ES-I3 (cell line): ENCODE data around the gene CSDE1.
"Not testable (repeated sequence)": the region's sequence is repeated elsewhere in the genome, so short reads cannot be mapped to it uniquely, and the experiment has no call there.

Experiments
- H3K36me3 ChIP-seq: 2 replicates; pipeline ENCODE4 v1.6.1; 2013; ENCODE audit warnings: mild to moderate bottlenecking, low read length, control low read depth, moderate library complexity; ENCODE audit not compliant: insufficient read depth
- H3K4me1 ChIP-seq: 2 replicates; pipeline ENCODE4 v1.6.1; 2013; ENCODE audit warnings: mild to moderate bottlenecking, control low read depth, low read length; ENCODE audit not compliant: insufficient read depth
- H3K9ac ChIP-seq: 2 replicates; pipeline ENCODE4 v1.6.1; 2013; ENCODE audit warnings: low read depth, mild to moderate bottlenecking, low read length, moderate library complexity
- H3K9me3 ChIP-seq: 2 replicates; pipeline ENCODE4 v1.6.1; 2013; ENCODE audit warnings: mild to moderate bottlenecking, low read length, moderate library complexity; ENCODE audit not compliant: control insufficient read depth, insufficient read depth

Gene CSDE1

GRCh38 chr1:114757455-114758255 lies at the start of gene CSDE1:
TSS of gene CSDE1 (minus strand) at chr1:114757984. CDS start at chr1:114739890, 18,094 bp downstream.
- Histone ChIP-seq H3K9ac (peak within 1 kb of the TSS; percentile 100), H3K4me1 (peaks cover 26% of the 10 kb centered on the region), H3K36me3 (no peaks in the 10 kb centered on the region), H3K9me3 (no peaks in the 10 kb centered on the region)

DNA sequence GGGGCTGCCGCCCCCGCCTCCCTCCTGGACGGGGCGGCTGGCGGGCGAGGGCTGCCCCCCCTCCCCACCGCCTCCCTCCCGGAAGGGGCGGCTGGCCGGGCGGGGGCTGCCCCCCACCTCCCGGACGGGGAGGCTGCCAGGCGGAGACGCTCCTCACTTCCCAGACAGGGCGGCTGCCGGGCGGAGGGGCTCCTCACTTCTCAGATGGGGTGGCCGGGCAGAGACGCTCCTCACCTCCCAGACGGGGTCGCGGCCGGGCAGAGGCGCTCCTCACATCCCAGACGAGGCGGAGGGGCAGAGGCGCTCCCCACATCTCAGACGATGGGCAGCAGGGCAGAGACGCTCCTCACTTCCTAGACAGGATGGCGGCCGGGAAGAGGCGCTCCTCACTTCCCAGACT lies 46.7 kb upstream of the CSDE1 start:
- H3K9ac ChIP-seq, H3K36me3 ChIP-seq, H3K9me3 ChIP-seq, H3K4me1 ChIP-seq: not testable (repeated sequence)

GRCh38 chr1:114803001-114803400 lies 45.2 kb upstream of the CSDE1 start:
- Histone ChIP-seq H3K36me3 (no peaks in the 10 kb centered on the region), H3K4me1 (no peaks in the 10 kb centered on the region), H3K9ac (no peak overlapping the region), H3K9me3 (no peaks in the 10 kb centered on the region)

DNA sequence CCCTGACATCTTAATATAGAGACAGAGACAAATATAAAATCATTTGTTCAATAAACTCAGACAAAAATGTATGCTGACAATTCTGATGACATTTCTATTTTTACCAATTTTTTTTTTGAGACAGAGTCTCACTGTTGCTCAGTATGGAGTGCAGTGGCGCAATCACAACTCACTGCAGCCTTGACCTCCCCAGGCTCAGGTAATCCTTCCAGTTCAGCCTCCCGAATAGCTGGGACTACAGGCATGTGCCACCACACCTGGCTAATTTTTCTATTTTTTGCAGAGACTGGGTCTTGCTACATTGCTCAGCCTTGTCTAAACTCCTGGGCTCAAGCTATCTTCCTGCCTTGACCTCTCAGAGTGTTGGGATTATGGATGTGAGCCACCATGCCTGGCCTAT lies 36.3 kb upstream of the CSDE1 start:
- no peak overlapping the region for H3K9ac ChIP-seq

DNA sequence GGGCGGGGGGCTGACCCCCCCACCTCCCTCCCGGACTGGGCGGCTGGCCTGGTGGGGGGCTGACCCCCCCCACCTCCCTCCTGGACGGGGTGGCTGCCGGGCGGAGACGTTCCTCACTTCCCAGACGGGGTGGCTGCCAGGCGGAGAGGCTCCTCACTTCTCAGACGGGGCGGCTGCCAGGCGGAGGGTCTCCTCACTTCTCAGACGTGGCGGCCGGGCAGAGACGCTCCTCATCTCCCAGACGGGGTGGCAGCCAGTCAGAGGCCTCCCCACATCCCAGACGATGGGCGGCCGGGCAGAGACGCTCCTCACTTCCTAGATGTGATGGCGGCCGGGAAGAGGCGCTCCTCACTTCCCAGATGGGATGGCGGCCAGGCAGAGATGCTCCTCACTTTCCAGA lies 32.8 kb upstream of the CSDE1 start:
- H3K36me3 ChIP-seq, H3K9me3 ChIP-seq, H3K4me1 ChIP-seq, H3K9ac ChIP-seq: not testable (repeated sequence)

More for the DNA sequence above, 36.3 kb upstream of the CSDE1 start:
- H3K9me3 ChIP-seq: no peaks in the 10 kb centered on the region; the same call in 1 of the 2 replicates
- H3K4me1 ChIP-seq: no peaks in the 10 kb centered on the region
- H3K36me3 ChIP-seq: no peaks in the 10 kb centered on the region

- not testable (repeated sequence) for H3K9ac ChIP-seq, H3K36me3 ChIP-seq, H3K9me3 ChIP-seq, H3K4me1 ChIP-seq
These were observed 28.7 kb upstream of the CSDE1 start for GRCh38 chr1:114786440-114786839.

DNA sequence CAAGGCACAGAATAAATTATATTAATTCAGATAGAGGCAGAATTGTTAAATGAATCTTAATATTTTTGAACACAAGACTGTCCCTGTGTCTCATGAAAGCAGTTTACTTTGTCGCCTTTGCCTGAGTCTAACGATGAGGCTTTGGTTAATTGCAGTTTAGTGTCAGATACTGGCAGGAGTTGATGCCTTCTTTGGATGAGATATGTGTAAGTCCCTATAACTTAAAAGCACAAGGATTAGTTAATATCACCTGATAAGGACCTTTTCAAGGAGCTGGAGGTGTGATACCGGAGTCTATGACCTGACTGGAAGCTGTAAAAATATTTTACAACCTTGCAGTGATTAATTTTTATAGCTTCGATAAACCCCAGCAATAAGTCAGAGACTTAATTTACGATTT lies 24.7 kb upstream of the CSDE1 start:
- H3K36me3 ChIP-seq: peaks cover 7% of the 10 kb centered on the region; the same call in 1 of the 2 replicates
- no peak overlapping the region for H3K9ac ChIP-seq
- H3K9me3 ChIP-seq: no peaks in the 10 kb centered on the region
- H3K4me1 ChIP-seq: no peaks in the 10 kb centered on the region; the same call in 1 of the 2 replicates

DNA sequence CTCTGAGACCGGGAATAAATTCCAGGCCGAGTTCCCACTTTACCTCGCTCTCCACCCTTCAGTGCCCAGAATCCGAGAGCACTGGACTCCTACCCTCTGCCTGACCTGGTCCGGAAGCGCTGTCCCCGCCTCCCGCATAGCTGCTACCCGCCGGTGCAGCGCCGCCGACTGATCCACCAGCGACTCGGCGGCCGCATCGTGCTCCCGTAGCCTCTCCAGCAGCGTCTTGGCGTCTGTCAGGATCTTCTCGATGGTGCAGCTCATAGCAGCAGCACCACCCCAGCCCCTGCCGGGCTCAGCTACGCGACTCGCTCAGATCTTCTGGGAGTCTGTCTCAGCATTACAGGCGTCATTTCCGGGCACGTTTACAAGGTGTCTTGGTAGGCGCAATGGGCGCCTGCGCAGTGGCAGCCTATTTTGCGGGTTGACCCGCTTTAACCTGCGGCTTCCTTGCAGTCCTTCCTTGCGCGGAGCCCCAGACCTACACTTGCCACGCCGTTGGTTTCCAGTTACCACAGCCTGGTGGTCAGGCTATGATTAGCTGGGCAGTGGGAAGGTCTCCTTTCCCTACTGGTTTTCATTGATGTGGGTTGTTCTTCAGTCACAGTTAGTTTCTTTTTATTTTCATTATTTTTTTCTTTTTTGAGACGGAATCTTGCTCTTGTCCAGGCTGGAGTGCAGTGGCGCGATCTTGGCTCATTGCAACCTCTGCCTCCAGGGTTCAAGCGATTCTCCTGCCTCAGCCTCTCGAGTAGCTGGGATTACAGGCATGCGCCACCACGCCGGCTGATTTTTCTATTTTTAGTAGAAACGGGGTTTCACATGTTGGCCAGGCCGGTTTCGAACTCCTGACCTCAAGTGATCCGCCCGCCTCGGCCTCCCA lies 22.8 kb upstream of the CSDE1 start, which contains the start of gene SIKE1:
Gene SIKE1, minus strand, starts transcription at position 342 of the 883 bp plus-strand sequence. Its CDS starts 78 bp downstream, at position 264.
- Histone ChIP-seq H3K36me3 (peaks cover 7% of the 10 kb centered on the region; the same call in 1 of the 2 replicates), H3K4me1 (no peaks in the 10 kb centered on the region; the same call in 1 of the 2 replicates), H3K9me3 (no peaks in the 10 kb centered on the region), H3K9ac (peak within 1 kb of the TSS; percentile 84)

- H3K4me1 ChIP-seq: no peaks in the 10 kb centered on the region; the same call in 1 of the 2 replicates
- no peaks in the 10 kb centered on the region for H3K9me3 ChIP-seq
- peaks cover 7% of the 10 kb centered on the region; the same call in 1 of the 2 replicates for H3K36me3 ChIP-seq
- peak overlapping the region; percentile 84 for H3K9ac ChIP-seq
These were observed 21.9 kb upstream of the CSDE1 start for GRCh38 chr1:114779722-114780121.

DNA sequence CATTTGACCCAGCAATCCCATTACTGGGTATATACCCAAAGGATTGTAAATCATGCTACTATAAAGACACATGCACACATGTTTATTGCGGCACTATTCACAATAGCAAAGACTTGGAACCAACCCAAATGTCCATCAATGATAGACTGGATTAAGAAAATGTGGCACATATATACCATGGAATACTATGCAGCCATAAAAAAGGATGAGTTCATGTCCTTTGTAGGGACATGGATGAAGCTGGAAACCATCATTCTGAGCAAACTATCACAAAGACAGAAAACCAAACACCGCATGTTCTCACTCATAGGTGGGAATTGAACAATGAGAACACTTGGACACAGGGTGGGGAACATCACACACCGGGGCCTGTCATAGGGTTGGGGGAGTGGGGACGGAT lies 18.9 kb upstream of the CSDE1 start:
- H3K36me3 ChIP-seq, H3K9me3 ChIP-seq, H3K9ac ChIP-seq, H3K4me1 ChIP-seq: not testable (repeated sequence)

DNA sequence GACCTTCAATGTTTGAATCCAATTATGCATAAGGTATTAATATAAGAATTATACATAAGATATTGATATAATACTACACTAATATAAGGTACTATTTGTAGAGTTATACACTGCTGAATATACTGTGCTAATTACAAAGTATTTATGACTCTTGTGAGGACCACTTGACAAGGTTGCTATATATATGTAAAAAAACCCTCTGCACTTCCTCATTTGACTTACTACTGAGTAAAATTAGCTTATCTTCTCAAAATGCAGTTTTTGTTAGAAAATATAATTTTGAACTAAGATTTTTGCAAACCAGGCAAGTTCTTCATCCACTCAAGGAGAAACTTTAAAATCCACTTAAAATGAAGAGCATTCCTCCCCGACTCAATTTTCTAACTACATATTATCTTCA lies 14.2 kb upstream of the CSDE1 start:
- no peaks in the 10 kb centered on the region for H3K4me1 ChIP-seq
- H3K36me3 ChIP-seq: no peaks in the 10 kb centered on the region
- no peaks in the 10 kb centered on the region for H3K9me3 ChIP-seq
- H3K9ac ChIP-seq: no peak overlapping the region

DNA sequence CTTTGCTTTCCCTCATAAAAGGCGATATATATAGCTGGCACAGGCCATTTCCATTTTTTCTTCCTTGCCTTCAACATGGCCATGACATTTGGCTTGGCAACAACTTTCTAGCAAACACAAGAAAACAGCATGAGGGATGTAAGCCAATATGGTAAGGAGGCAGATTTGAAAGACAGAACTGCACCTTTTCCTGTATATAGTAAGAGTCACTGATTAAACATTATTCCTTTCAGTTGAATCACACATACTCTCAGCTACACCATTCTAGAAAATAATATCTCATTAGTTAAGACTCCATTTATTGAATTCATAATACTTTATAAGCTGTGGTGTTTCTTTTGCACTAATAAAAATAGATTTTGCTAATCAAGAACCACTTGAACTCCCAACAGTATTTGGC lies 13.2 kb upstream of the CSDE1 start:
- Histone ChIP-seq H3K9ac (no peak overlapping the region), H3K36me3 (no peaks in the 10 kb centered on the region), H3K9me3 (no peaks in the 10 kb centered on the region), H3K4me1 (no peaks in the 10 kb centered on the region)

DNA sequence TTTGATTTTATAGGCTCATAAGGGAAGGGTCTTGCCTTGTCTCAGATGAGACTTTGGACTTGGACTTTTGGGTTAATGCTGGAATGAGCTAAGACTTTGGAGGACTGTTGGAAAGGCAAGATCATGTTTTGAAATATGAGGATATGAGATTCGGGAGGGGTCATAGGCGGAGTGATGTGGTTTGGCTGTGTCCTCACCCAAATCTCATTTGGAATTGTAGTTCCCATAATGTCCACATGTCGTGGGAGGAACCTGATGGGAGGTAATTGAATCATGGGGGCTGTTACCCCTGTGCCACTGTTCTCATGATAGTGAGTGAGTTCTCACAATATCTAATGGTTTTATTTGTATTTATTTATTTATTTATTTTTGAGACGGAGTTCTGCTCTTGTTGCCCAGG lies 6.9 kb upstream of the CSDE1 start:
- H3K36me3 ChIP-seq: no peaks in the 10 kb centered on the region
- no peaks in the 10 kb centered on the region for H3K4me1 ChIP-seq
- H3K9ac ChIP-seq: no peak overlapping the region
- H3K9me3 ChIP-seq: no peaks in the 10 kb centered on the region

DNA sequence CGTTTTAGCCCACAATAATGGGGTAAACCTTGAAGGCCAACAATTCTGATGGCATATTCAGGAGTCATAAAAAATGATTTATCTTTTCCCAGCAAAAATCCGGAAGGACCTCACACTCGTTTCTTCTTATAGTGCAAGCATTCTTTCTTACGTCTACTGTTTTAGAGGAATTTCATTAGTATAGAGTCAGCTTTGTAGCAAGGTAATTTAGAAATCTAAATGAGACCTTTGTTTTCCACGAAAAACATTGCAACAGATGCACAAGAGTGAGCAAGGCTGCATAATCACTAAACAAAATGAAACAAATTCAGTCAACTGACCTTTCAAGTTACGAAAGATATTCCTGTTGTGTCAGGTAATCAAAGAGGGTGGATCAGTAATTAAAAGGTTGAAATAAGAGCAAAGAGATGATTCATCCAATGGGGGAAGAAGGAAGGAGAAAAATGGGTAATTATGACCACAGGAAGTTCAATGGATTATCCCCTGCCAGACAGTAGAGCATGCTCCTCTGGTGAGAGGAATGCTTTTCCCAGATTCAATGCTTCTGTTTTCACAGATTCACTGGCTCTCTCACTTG lies 560 bp upstream of the CSDE1 start:
- peak overlapping the region; percentile 100 for H3K9ac ChIP-seq
- H3K36me3 ChIP-seq: no peaks in the 10 kb centered on the region
- peaks cover 23% of the 10 kb centered on the region for H3K4me1 ChIP-seq
- no peaks in the 10 kb centered on the region for H3K9me3 ChIP-seq
